Memory B cell (primary cell): ENCODE results near the gene OPRM1.

Experiments
- ATAC-seq: fragments of 150-1000 bp; cut with Tn5 transposase; 2 replicates; pipeline ENCODE4 v1.10.0; 2021; ENCODE audit warnings: low read depth, mild to moderate bottlenecking, moderate library complexity
- DNase-seq, 2 donors: peaks; one replicate each; pipeline ENCODE4 v3.0.0; 2022; ENCODE audit warnings: low spot score in 2 of 2
- H3K27ac Mint-ChIP-seq: one replicate; pipeline ENCODE4 v1.8.0; 2022; ENCODE audit warnings: mild to moderate bottlenecking, moderate library complexity, mixed read lengths
- H3K27me3 Mint-ChIP-seq: one replicate; pipeline ENCODE4 v1.8.0; 2022; ENCODE audit warnings: mixed read lengths
- H3K36me3 Mint-ChIP-seq: one replicate; pipeline ENCODE4 v1.8.0; 2022; ENCODE audit warnings: mild to moderate bottlenecking, mixed read lengths
- H3K4me1 Mint-ChIP-seq: one replicate; pipeline ENCODE4 v1.8.0; 2022; ENCODE audit warnings: mixed read lengths
- H3K4me3 Mint-ChIP-seq: one replicate; pipeline ENCODE4 v1.8.0; 2022; ENCODE audit warnings: mild to moderate bottlenecking, moderate library complexity, mixed read lengths
- H3K9me3 Mint-ChIP-seq: one replicate; pipeline ENCODE4 v1.8.0; 2022; ENCODE audit warnings: mixed read lengths

OPRM1 gene

GRCh38 chr6:154292855-154293519 lies 253.9 kb downstream of the OPRM1 start:
- H3K27ac Mint-ChIP-seq = no peak overlapping the region
- peaks cover 3% of the 10 kb centered on the region for H3K27me3 Mint-ChIP-seq
- no peak for DNase-seq
- ATAC-seq = no peak
- H3K36me3 Mint-ChIP-seq = no peaks in the 10 kb centered on the region
- H3K4me3 Mint-ChIP-seq = no peak overlapping the region
- H3K4me1 Mint-ChIP-seq = no peaks in the 10 kb centered on the region
- H3K9me3 Mint-ChIP-seq = peaks cover 2% of the 10 kb centered on the region

GRCh38 chr6:154295733-154296132 lies 256.7 kb downstream of the OPRM1 start:
- no peaks in the 10 kb centered on the region for H3K4me1 Mint-ChIP-seq
- ATAC-seq (no peak), DNase-seq (no peak)
- no peak overlapping the region for H3K4me3 Mint-ChIP-seq
- H3K9me3 Mint-ChIP-seq = peaks cover 2% of the 10 kb centered on the region
- no peaks in the 10 kb centered on the region for H3K36me3 Mint-ChIP-seq
- no peak overlapping the region for H3K27ac Mint-ChIP-seq
- peaks cover 3% of the 10 kb centered on the region for H3K27me3 Mint-ChIP-seq
